ENCODE data around the gene LEMD3. TPM values are rescaled to one million over a fixed set of nuclear protein-coding genes. Genes with fewer than 3 reads are reported as not detected.
A peak's percentile ranks its signal among the peaks of the same experiment; 100 is the strongest.

LEMD3 gene
- total RNA-seq, 1 donor from 2014 or later = 20.9 TPM

DNA sequence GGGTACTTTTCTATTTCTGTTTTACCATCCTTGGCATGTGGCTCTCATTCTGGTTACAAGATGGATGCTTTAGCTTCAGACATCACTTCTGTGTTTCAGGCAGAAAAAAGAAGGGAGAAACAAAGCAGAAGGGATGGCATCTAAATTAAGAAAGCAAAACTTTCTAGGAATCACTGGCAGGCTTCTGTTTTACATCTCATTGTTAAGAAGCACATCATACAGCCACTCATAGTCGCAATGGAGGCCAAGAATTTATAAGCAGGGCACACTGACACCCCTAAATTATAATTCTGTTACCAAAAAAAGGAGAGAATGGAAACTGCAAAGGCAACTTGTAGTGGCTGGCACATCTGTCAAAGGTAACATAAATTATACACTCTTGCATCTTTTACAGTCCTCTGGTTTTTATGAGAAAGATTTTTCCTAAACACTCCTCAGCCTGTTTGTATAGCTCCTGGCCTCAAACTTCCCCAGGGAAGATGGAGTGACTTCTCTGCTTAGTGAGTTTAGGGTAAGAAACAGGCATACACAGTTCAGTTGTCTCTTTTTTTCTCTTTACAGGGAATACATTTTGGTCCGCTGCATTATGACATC is 22.0 kb upstream of the LEMD3 start:
- DNase-seq (ENCODE audit: low read depth) (no peak), FAIRE-seq (no peak)
- no peaks in the 10 kb centered on the region for H4K20me1 ChIP-seq (ENCODE audit: insufficient read depth, low read length)
- no peak overlapping the region for H3K4me3 ChIP-seq (ENCODE audit: insufficient read depth, low read depth, low read length)
- H3K36me3 ChIP-seq (ENCODE audit: insufficient read depth, low read length) = no peaks in the 10 kb centered on the region
- H3K79me2 ChIP-seq (ENCODE audit: insufficient read depth, low read length) = no peaks in the 10 kb centered on the region
- H3K4me2 ChIP-seq (ENCODE audit: low read length) = no peak overlapping the region
- Mint-ChIP-seq H3K4me3 (ENCODE audit: unreplicated experiment) (no peak overlapping the region), H3K36me3 (ENCODE audit: low read depth, unreplicated experiment) (no peaks in the 10 kb centered on the region), H3K27ac (ENCODE audit: unreplicated experiment) (no peak overlapping the region), H3K27me3 (ENCODE audit: low read depth, unreplicated experiment) (peaks cover 3% of the 10 kb centered on the region), H3K4me1 (ENCODE audit: low read depth, unreplicated experiment) (peaks cover 12% of the 10 kb centered on the region), H3K9me3 (ENCODE audit: unreplicated experiment) (no peaks in the 10 kb centered on the region)
- H2AFZ ChIP-seq (ENCODE audit: low read depth, low read length) = no peak overlapping the region
- H3K9ac ChIP-seq (ENCODE audit: low read length) = no peak overlapping the region
- no peaks in the 10 kb centered on the region for H3K9me3 ChIP-seq (ENCODE audit: insufficient read depth, low read depth, low read length)
- TF ChIP-seq, protein P1, sequence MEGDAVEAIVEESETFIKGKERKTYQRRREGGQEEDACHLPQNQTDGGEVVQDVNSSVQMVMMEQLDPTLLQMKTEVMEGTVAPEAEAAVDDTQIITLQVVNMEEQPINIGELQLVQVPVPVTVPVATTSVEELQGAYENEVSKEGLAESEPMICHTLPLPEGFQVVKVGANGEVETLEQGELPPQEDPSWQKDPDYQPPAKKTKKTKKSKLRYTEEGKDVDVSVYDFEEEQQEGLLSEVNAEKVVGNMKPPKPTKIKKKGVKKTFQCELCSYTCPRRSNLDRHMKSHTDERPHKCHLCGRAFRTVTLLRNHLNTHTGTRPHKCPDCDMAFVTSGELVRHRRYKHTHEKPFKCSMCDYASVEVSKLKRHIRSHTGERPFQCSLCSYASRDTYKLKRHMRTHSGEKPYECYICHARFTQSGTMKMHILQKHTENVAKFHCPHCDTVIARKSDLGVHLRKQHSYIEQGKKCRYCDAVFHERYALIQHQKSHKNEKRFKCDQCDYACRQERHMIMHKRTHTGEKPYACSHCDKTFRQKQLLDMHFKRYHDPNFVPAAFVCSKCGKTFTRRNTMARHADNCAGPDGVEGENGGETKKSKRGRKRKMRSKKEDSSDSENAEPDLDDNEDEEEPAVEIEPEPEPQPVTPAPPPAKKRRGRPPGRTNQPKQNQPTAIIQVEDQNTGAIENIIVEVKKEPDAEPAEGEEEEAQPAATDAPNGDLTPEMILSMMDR (IDR thresholded peaks at IDR 0.05; ENCODE audit: insufficient read depth, low read depth, low read length) = no peak
- TF ChIP-seq EZH2 (IDR thresholded peaks at IDR 0.05; ENCODE audit: insufficient read depth, low read length) = no peak
- peaks cover 5% of the 10 kb centered on the region for H3K27me3 ChIP-seq (ENCODE audit: insufficient read depth, low read length)
- H3K4me1 ChIP-seq (ENCODE audit: insufficient read depth, low read length) = no peaks in the 10 kb centered on the region
- H3K27ac ChIP-seq (ENCODE audit: low read depth, low read length) = no peak overlapping the region

DNA sequence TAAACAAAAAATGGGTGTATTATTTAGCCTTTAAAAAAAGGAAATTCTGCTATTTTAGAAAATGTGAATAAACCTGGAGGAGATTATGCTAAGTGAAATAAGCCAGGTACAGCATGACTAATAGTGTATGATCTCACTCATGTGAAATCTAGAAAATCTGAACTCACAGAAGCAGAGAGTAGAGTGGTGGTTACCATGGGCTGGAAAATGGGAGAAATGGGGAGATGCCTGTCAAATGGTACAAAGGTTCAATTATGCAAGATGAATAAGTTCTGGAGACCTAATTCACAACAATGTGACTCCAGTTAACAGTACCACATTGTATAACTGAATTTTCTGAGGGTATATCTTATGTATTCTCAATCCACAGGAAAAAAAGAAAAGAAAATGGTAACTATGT is 17.4 kb upstream of the LEMD3 start:
- Mint-ChIP-seq H3K36me3 (ENCODE audit: low read depth, unreplicated experiment) (no peaks in the 10 kb centered on the region), H3K4me3 (ENCODE audit: unreplicated experiment) (no peak overlapping the region), H3K4me1 (ENCODE audit: low read depth, unreplicated experiment) (peaks cover 16% of the 10 kb centered on the region), H3K27ac (ENCODE audit: unreplicated experiment) (no peak overlapping the region), H3K27me3 (ENCODE audit: low read depth, unreplicated experiment) (no peaks in the 10 kb centered on the region), H3K9me3 (ENCODE audit: unreplicated experiment) (no peaks in the 10 kb centered on the region)
- Histone ChIP-seq H3K4me1 (ENCODE audit: insufficient read depth, low read length) (no peaks in the 10 kb centered on the region), H3K9me3 (ENCODE audit: insufficient read depth, low read depth, low read length) (no peaks in the 10 kb centered on the region), H3K27me3 (ENCODE audit: insufficient read depth, low read length) (no peaks in the 10 kb centered on the region), H2AFZ (ENCODE audit: low read depth, low read length) (no peak overlapping the region), H3K9ac (ENCODE audit: low read length) (no peak overlapping the region), H3K27ac (ENCODE audit: low read depth, low read length) (no peak overlapping the region), H3K4me2 (ENCODE audit: low read length) (no peak overlapping the region), H4K20me1 (ENCODE audit: insufficient read depth, low read length) (no peaks in the 10 kb centered on the region), H3K36me3 (ENCODE audit: insufficient read depth, low read length) (no peaks in the 10 kb centered on the region), H3K4me3 (ENCODE audit: insufficient read depth, low read depth, low read length) (no peak overlapping the region), H3K79me2 (ENCODE audit: insufficient read depth, low read length) (no peaks in the 10 kb centered on the region)
- TF ChIP-seq EZH2 (IDR thresholded peaks at IDR 0.05; ENCODE audit: insufficient read depth, low read length) = no peak
- TF ChIP-seq, protein P1 (IDR thresholded peaks at IDR 0.05; ENCODE audit: insufficient read depth, low read depth, low read length) = no peak
- FAIRE-seq (no peak), DNase-seq (ENCODE audit: low read depth) (no peak)

DNA sequence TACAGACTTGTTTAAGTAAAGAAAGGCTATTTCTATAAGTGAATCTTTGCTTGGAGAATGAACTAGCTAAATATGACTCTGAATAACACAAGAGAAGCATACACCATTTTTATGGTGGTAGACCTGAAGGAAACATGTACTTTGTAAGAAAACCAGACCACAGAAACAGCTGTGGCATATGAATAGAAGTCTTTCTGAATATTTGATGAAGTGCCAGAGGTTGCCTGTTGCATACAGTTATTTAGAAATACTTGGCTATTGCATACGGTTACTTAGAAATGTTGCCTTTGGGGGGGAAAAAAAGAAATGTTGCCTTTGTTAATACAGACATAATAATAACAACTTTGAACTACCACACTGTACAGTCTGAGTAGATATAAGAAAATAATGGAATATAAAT is 16.8 kb upstream of the LEMD3 start:
- Mint-ChIP-seq H3K27ac (ENCODE audit: unreplicated experiment) (no peak overlapping the region), H3K4me3 (ENCODE audit: unreplicated experiment) (no peak overlapping the region), H3K4me1 (ENCODE audit: low read depth, unreplicated experiment) (peaks cover 16% of the 10 kb centered on the region), H3K27me3 (ENCODE audit: low read depth, unreplicated experiment) (no peaks in the 10 kb centered on the region), H3K9me3 (ENCODE audit: unreplicated experiment) (no peaks in the 10 kb centered on the region), H3K36me3 (ENCODE audit: low read depth, unreplicated experiment) (no peaks in the 10 kb centered on the region)
- H3K9me3 ChIP-seq (ENCODE audit: insufficient read depth, low read depth, low read length) = no peaks in the 10 kb centered on the region
- no peaks in the 10 kb centered on the region for H3K4me1 ChIP-seq (ENCODE audit: insufficient read depth, low read length)
- H3K36me3 ChIP-seq (ENCODE audit: insufficient read depth, low read length) = no peaks in the 10 kb centered on the region
- TF ChIP-seq EZH2 (IDR thresholded peaks at IDR 0.05; ENCODE audit: insufficient read depth, low read length) = no peak
- TF ChIP-seq, protein P1 (IDR thresholded peaks at IDR 0.05; ENCODE audit: insufficient read depth, low read depth, low read length) = no peak
- no peaks in the 10 kb centered on the region for H3K27me3 ChIP-seq (ENCODE audit: insufficient read depth, low read length)
- no peak overlapping the region for H3K9ac ChIP-seq (ENCODE audit: low read length)
- H3K27ac ChIP-seq (ENCODE audit: low read depth, low read length) = no peak overlapping the region
- H2AFZ ChIP-seq (ENCODE audit: low read depth, low read length) = no peak overlapping the region
- no peaks in the 10 kb centered on the region for H3K79me2 ChIP-seq (ENCODE audit: insufficient read depth, low read length)
- FAIRE-seq (no peak), DNase-seq (ENCODE audit: low read depth) (peak; percentile 6)
- H3K4me2 ChIP-seq (ENCODE audit: low read length) = no peak overlapping the region
- H3K4me3 ChIP-seq (ENCODE audit: insufficient read depth, low read depth, low read length) = no peak overlapping the region
- no peaks in the 10 kb centered on the region for H4K20me1 ChIP-seq (ENCODE audit: insufficient read depth, low read length)
